Thoracic aorta (tissue), 2 donors: ENCODE data around the gene RELN. TPM values are rescaled to one million over a fixed set of nuclear protein-coding genes. Genes with fewer than 3 reads are reported as not detected.

Experiments used
- ATAC-seq: fragments of 150-250 bp; one replicate; pipeline ENCODE4 v1.8.0; 2017; ENCODE audit warnings: low read depth; ENCODE audit not compliant: insufficient number of reproducible peaks, low FRiP score
- DNase-seq: peaks from one replicate; pipeline ENCODE4 v3.0.0-alpha.2; 2020; ENCODE audit warnings: low spot score
- H3K27ac ChIP-seq, 2 donors: fragments of 200-600 bp; sonication (generic); 1 replicate in 1 of 2; 2 replicates in 1 of 2; pipeline ENCODE4 v1.5.1; 2016; ENCODE audit warnings: mild to moderate bottlenecking in 2 of 2, moderate library complexity in 2 of 2
- H3K27me3 ChIP-seq: fragments of 200-600 bp; sonication (generic); replicated peaks from 2 replicates; pipeline ENCODE4 v1.6.0; 2016; ENCODE audit warnings: mild to moderate bottlenecking; ENCODE audit not compliant: insufficient read depth
- H3K36me3 ChIP-seq: fragments of 200-600 bp; sonication (generic); one replicate; pipeline ENCODE4 v1.5.1; 2016
- H3K4me1 ChIP-seq, 2 donors: fragments of 200-600 bp; sonication (generic); 1 replicate in 1 of 2; 2 replicates in 1 of 2; pipeline versions ENCODE4 v1.5.1 to v1.6.0; 2016; ENCODE audit warnings: low read depth in 2 of 2, mild to moderate bottlenecking in 1 of 2; ENCODE audit not compliant: control insufficient read depth in 1 of 2
- H3K4me3 ChIP-seq: fragments of 200-600 bp; sonication (generic); 2 replicates; pipeline ENCODE4 v1.5.1; 2016; ENCODE audit warnings: mild to moderate bottlenecking
- H3K9me3 ChIP-seq: fragments of 200-600 bp; sonication (generic); 2 replicates; pipeline ENCODE4 v1.5.1; 2016
- CTCF ChIP-seq: fragments of 200-600 bp; sonication (generic); IDR thresholded peaks from one replicate; pipeline ENCODE4 v1.5.1; 2019; ENCODE audit warnings: antibody characterized with exemption
- total RNA-seq, 2 donors: library from RNA; depleted of rRNA; stranded (reverse); fragments of >200 nt; gene quantifications; one replicate each; pipeline versions ENCODE4 v1.1.0 to v1.2.3, GENCODE V29; 2016

RELN gene
- total RNA-seq, 2 donors from 2014 or later: 0.49 to 5.1 TPM

- no peak for ATAC-seq
These were observed 226.6 kb downstream of the RELN start for GRCh38 chr7:103762877-103763276.

DNA sequence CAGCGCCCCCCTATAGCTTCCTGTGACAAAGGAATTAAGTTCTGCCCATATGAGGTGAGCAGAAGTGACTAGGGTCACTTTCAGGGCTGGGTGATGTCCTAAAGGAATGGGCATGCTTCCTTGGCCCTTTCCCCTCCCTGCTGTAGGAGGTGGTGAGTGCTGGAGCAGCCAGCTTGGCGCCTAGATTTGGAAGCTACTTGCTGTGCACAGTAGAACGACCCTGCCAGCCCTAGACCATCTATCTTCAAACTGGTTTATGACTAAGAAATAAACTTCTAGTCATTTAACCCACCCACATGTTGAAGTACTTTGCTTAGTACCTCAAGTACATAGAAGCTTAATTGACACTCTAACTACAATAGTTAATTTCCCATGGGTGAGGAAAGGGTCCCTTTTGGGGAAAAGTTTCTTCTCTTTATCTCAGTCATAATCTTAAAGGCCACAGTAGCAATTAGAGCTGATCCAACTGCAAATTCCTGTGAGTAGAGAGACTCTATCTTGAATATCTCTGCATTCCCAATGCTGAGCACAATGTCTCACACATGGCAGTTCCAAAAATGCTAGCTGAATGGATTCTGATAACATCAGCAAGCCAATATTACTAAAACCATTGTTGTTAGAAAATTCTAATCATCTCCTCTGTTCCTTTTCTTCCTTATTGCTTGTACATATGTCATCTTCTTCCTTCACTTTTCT is 227.2 kb downstream of the RELN start:
- no peak for TF ChIP-seq CTCF
- no peaks in the 10 kb centered on the region for H3K27me3 ChIP-seq
- H3K9me3 ChIP-seq: no peaks in the 10 kb centered on the region
- ATAC-seq (no peak), DNase-seq (no peak)
- H3K27ac ChIP-seq: no peak overlapping the region
- H3K36me3 ChIP-seq: no peaks in the 10 kb centered on the region
- H3K4me1 ChIP-seq: no peaks in the 10 kb centered on the region
- H3K4me3 ChIP-seq: no peak overlapping the region

More at GRCh38 chr7:103762877-103763276, 226.6 kb downstream of the RELN start:
- Histone ChIP-seq H3K4me1 (no peaks in the 10 kb centered on the region), H3K9me3 (no peaks in the 10 kb centered on the region), H3K36me3 (no peaks in the 10 kb centered on the region), H3K4me3 (no peak overlapping the region), H3K27me3 (no peaks in the 10 kb centered on the region), H3K27ac (no peak overlapping the region)
- DNase-seq: no peak
- TF ChIP-seq CTCF: no peak

DNA sequence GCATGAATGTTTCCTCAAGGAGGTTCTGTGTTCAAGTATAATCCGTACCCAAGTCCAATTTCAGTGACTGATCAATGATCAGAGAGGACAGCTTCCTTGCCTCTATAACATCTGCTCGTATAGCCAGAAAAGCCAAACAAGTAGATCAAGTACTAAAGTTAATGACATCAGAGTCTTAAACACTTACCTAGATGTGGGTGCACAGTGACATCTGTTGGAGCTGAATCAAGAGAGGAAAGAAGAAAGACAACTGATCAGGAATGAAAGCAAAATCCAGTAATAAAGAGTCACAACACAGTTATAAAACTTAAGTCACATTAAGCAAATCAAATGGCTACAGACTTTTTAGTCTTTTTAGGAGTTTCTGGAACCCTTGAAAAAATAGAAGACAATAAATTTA is 236.5 kb downstream of the RELN start:
- TF ChIP-seq CTCF: no peak
- H3K27me3 ChIP-seq: no peaks in the 10 kb centered on the region
- H3K4me1 ChIP-seq: no peaks in the 10 kb centered on the region
- no peak overlapping the region for H3K27ac ChIP-seq
- DNase-seq (no peak), ATAC-seq (no peak)
- H3K9me3 ChIP-seq: no peaks in the 10 kb centered on the region
- H3K4me3 ChIP-seq: no peak overlapping the region
- H3K36me3 ChIP-seq: no peaks in the 10 kb centered on the region

DNA sequence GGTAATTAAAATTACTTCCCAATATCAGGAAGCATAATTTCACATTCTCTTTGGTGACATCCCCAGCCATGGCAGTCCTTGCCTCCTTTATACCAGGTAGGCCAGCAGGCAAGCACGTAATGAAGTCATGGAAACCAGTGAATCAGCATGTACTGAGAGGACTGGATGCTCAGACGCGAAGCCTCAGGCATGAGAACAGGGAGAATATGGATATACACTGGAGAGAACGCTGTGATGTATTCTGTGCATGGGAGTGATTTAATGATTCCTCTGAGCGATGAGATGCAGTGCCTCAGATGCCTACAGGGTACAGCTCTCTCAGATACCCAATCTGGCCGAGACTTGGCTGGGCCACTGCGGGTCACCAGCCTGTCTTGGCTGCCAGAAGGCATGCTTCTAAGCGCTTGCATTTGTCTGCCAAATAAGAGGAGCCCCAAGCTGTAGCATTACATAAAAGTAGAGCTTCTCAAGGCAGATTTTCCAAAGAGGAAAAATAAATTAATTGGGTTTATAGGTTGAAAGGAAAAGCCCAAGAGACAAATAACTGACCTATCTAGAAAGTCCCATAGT is 238.1 kb downstream of the RELN start:
- Histone ChIP-seq H3K36me3 (no peaks in the 10 kb centered on the region), H3K27ac (no peak overlapping the region), H3K9me3 (no peaks in the 10 kb centered on the region), H3K4me1 (no peaks in the 10 kb centered on the region), H3K4me3 (no peak overlapping the region), H3K27me3 (no peaks in the 10 kb centered on the region)
- TF ChIP-seq CTCF: no peak
- no peak for ATAC-seq
- no peak for DNase-seq

DNA sequence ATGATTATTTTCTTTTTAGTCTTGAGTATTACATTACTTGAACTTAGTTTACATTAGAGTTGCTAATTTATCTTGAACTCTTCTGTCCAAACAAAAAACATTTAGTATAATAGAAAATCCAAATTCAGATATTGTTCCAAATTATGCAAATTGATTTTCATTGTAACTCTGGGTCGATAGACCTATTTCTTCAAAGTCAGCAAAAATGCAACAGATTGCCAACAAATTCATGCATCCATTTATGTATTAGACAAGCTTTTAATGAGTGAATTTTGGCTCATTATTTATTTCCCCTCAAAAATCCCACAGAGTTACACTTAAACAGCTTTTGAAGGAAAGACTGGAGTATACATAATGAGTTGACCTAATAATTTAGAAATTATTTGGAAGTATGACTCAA is 240.8 kb downstream of the RELN start:
- no peak for TF ChIP-seq CTCF
- no peaks in the 10 kb centered on the region for H3K36me3 ChIP-seq

More for the DNA sequence above, 240.8 kb downstream of the RELN start:
- H3K27me3 ChIP-seq: no peaks in the 10 kb centered on the region
- H3K4me3 ChIP-seq: no peak overlapping the region
- ATAC-seq: no peak
- H3K27ac ChIP-seq: no peak overlapping the region
- no peaks in the 10 kb centered on the region for H3K9me3 ChIP-seq
- no peaks in the 10 kb centered on the region for H3K4me1 ChIP-seq
- no peak for DNase-seq
